T47D (cell line): ENCODE measurements around the gene TRIP6.
"Not testable (repeated sequence)": the region's sequence is repeated elsewhere in the genome, so short reads cannot be mapped to it uniquely, and the experiment has no call there.

Experiments used
- DNase-seq, 2 experiments: peaks; one replicate each; pipeline versions ENCODE4 v3.0.0 to v3.0.0-alpha.2; 2011 to 2012; ENCODE audit warnings: low read depth in 1 of 2, low spot score in 1 of 2
- JUND ChIP-seq: IDR thresholded peaks from 2 replicates; pipeline ENCODE4 v1.6.1; 2012; ENCODE audit warnings: low read depth
- in situ Hi-C: cut with HindIII; loops from 2 replicates; pipeline ENCODE4 v1.10.0; 2016; ENCODE audit warnings: low sequenced_read_pairs, low pct_unique_long_range_greater_than_20kb

Gene TRIP6

GRCh38 chr7:100902638-100903037, 35.5 kb downstream of the TRIP6 start:
- no peak for DNase-seq
- no peak for TF ChIP-seq JUND
- in situ Hi-C loops: no loop called here

- in situ Hi-C loops: no loop called here
- DNase-seq: no peak
- no peak for TF ChIP-seq JUND
Observed at GRCh38 chr7:100908512-100908911, 41.3 kb downstream of the TRIP6 start.

- DNase-seq, in situ Hi-C loops: not testable (repeated sequence)
Observed at GRCh38 chr7:100910443-100910842, 43.3 kb downstream of the TRIP6 start.

- TF ChIP-seq JUND: no peak
- DNase-seq: no peak
- in situ Hi-C loops: no loop called here
Observed at GRCh38 chr7:100911484-100911883, 44.3 kb downstream of the TRIP6 start.

- no peak for TF ChIP-seq JUND
Observed at GRCh38 chr7:100914208-100914878, 47.2 kb downstream of the TRIP6 start.

GRCh38 chr7:100914879-100915447, 47.8 kb downstream of the TRIP6 start:
- in situ Hi-C loops: no loop called here

More at GRCh38 chr7:100914208-100914878, 47.2 kb downstream of the TRIP6 start:
- no peak for DNase-seq
- in situ Hi-C loops: no loop called here

GRCh38 chr7:100919335-100919734, 52.1 kb downstream of the TRIP6 start:
- in situ Hi-C loops, DNase-seq: not testable (repeated sequence)

More at GRCh38 chr7:100914879-100915447, 47.8 kb downstream of the TRIP6 start:
- TF ChIP-seq JUND: no peak
- DNase-seq: no peak

- in situ Hi-C loops, DNase-seq: not testable (repeated sequence)
Observed at GRCh38 chr7:100919779-100920437, 52.7 kb downstream of the TRIP6 start.

GRCh38 chr7:100921039-100921438, 53.9 kb downstream of the TRIP6 start:
- in situ Hi-C loops: no loop called here
- TF ChIP-seq JUND: no peak
- DNase-seq: no peak
